ENCODE measurements around the gene RASSF6.

- no peak for TF ChIP-seq CTCF (conservative IDR thresholded peaks at IDR 0.05; ENCODE audit: low read depth, low read length)
- no peak for TF ChIP-seq EZH2 (IDR thresholded peaks at IDR 0.05; ENCODE audit: low read length, unreplicated experiment)
Observed at GRCh38 chr4:73650250-73650649, 30.0 kb upstream of the RASSF6 start.

Data from PC-3 (cell line).